Amygdala (tissue), 56 donors: ENCODE data around the gene MEIS2.

ENCODE experiments used
- DNase-seq, 56 donors: peaks; one replicate each; lab custom pipeline; 2025; lab: John Stamatoyannopoulos, UW

MEIS2 gene

DNA sequence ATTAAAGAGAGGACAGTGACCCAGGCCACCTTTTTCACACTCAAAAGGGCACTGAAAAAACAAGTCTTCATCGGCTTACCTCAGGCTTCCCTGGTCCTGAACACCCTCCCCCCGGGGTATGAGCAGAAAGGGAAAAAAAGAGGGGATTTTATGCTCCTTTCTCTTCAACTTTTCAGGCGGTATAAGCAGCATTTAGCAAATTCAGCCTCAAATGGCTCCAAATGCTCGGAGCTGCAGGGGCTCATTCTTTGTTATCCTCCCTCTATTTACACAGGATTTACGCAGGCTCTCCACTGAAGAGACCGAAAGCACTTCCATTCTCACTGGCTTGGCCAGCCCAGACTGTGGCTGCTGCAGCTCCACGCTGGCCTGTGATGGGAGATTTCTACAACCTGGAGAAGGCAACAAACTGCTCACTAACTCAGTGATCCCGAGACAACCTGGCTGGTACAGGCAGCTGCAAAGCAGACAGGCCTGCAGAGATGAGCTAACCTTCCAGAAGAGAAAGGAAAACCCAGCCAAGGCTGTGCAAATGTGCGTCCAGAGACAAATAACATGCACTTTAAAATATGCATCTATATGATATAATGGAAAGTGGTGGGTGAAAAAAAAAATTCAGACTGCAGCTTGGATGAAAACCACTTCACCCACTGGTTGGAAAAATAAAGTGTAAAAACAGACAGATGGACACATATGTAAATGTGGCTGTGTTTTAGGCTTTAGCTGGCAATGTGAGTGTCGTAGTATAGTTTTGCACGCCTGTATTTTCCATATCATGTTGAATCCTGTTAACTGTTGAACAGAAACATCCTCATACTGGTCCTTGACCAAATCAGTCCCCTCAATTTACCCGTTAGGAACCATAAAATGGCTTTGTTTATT lies 54.2 kb downstream of the MEIS2 start:
- DNase-seq, result peak in 10 of 56 donors; percentile 1 to 49 (median 16)

DNA sequence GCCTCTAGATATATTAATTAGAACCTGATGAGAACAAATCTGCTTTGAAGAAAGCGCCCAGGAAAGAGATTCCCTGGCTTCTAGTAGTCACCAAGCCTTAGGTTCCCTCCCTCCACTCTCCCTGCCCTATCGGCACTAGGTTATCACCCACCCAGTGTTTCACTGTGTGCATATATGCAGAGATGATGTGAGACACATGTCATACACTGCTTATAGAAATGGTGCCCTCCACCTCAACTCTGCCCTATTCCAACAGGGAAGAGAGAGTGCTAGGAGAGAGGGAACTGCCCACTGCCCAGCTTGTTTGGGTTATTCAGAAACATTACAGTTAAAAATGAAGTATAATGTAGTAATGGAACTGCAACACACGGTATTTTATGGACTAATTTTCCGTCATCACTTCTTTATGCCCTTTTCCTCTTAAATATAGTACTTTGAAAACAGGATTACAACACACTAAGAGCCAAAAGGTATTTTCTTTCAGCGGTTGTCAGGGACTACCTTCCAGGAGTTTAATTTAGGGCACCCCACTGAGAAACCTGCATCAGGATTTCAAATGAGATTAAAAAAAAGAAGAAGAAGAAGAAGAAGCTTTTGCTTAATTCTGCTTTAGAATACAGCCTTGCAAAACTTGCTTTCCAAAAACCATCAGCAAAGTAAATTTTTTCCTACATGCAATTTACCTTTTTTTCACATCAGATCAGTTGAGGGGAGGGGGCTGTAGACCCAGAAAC lies 55.3 kb downstream of the MEIS2 start:
- no peak for DNase-seq

DNA sequence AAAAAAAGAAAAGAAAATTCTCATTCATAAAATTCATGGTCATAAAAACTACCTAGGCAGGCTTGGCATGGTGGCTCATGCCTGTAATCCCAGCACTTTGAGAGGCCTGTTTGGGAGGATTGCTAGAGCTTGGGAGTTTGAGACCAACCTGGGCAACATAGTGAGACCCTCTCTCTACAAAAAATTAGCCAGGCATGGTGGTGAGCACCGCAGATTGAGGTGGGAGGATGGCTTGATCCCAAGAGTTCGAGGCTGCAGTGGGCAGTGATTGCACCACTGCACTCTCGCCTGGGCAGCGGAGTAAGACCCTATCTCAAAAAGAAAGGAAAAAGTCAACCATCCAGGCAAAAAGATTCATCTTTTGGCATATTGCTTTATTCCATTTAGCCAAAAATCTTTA lies 58.5 kb downstream of the MEIS2 start:
- no peak for DNase-seq

DNA sequence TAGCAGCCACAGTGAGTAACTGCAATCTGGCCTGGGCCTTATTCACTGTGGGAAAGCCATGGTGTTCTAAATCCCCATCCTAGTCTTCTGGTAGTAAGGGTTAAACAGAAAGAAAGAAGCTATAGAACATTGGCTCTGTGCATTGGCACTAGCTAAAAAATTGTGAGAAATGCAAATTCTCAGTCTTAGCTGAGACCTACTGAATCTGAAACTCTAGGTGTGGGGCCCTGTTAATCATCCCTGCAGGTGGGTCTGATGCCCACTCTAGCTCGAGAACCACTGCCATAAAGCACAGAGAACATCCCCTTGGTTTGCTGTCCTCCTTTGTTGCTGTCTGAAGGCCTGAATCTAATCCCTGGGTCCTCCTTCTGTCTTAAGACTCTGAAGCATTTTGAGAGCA lies 59.3 kb downstream of the MEIS2 start:
- no peak for DNase-seq

DNA sequence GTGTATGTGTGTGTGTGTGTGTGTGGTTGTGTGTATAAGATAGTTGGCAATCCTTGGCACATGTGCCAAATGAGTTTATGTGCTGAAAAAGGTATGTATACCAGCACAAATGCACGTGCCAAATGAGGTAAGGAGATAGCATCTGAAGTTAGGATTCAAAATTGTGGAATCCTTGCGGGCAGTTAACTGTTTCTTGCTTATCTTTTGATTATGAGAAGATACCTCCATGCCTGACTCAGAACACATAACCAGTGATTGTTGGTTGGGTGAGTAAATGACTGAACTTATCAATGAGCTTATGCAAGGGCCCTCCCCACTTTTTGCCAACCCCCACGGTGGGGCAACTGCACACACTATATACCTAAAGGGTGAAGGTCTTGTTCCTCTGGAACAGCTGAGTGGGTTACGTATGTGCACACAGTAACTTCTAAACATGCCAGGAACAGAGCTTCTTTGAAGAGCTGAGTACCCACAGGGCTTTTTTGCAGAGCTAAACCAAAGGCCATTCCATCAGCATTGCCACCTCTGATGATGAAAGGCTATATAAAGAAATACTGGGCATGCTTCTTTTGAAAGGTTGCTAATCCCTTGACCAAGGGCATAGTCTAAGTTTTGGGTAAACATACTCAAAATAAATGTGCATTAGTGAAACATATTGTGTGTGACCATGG lies 60.1 kb downstream of the MEIS2 start:
- DNase-seq, result no peak

DNA sequence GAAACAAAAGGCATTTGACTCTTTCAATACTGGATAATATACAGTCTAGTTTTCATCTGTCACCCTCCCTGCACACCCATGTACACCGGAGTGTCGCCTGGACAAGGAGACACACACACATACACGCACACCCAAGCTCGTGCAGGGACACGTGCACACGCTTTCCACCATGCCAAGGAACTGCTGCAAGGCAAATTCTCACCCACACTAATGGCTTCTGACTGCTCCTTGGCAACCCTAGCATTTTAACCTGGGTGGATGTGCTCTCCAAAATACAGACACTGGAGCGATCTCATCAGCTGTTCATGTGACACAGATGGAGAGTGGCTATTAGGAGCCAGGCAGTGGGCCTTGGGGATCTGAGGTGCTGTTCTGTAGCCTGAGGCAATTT lies 61.6 kb downstream of the MEIS2 start:
- DNase-seq, result no peak

DNA sequence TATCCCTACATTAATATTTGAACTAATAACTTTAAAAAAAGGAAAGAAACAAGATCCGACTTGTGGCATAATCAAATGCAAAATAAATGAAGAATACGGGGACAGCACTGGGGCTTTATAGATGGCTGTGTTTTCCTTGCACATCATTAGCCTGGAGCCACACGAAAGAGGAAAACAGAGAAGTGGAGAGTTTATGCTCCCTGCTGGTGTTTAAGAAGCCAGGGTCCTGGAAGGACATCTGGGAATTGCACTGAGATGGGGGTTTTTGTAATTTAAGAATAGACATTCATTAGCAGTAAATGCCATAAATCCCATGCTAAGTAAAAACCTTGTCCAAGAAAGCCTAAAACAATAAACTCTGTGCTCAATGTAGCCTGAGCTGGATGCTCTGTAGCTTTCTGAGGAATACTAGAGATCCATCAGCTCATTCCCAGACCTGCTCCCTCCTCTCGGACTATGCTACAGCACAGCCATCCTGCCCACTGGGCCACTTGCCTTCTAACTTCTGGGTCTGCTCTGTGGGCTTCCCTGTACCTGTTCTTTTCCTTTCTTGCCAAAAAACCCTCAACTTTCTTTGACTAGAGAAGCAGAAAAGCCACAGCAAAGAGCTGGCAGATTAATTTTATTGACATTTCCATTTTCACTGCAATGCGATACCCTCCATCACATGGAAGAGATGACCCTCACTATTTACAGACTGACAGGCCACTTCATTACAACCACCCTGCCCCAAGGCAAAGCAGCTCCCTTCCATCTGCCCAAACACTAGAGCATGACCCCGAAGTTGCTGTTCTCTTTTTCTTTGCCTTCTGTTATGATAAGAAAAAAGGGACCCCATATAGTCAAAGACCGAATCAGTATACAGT lies 62.3 kb downstream of the MEIS2 start:
- DNase-seq, result no peak

DNA sequence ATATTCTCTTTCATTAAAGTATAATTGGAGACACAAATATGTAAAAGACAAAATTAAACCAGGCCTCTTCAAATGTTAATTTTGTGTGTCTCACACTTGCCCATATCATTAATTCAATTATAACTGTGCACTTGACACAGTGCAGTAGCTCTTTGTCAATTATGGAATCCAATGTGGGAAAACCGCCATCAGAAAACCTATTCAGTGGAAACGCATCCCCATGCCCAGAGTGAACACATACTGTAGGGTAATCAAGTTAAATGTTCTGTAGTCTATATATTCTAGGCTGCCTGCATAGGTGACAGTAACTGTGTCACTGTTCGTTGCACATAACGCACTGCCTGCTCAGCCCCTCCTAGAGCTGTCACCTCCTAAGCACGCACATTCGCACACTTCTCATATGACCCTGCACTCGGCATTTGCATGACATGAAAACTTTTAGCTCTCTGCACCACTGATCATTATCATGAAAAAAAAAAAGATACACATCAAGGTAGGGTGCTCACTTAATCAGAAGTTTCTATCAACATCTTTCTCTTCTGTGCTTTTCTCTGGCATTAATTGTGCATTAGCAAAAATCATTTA lies 63.2 kb downstream of the MEIS2 start:
- no peak for DNase-seq

DNA sequence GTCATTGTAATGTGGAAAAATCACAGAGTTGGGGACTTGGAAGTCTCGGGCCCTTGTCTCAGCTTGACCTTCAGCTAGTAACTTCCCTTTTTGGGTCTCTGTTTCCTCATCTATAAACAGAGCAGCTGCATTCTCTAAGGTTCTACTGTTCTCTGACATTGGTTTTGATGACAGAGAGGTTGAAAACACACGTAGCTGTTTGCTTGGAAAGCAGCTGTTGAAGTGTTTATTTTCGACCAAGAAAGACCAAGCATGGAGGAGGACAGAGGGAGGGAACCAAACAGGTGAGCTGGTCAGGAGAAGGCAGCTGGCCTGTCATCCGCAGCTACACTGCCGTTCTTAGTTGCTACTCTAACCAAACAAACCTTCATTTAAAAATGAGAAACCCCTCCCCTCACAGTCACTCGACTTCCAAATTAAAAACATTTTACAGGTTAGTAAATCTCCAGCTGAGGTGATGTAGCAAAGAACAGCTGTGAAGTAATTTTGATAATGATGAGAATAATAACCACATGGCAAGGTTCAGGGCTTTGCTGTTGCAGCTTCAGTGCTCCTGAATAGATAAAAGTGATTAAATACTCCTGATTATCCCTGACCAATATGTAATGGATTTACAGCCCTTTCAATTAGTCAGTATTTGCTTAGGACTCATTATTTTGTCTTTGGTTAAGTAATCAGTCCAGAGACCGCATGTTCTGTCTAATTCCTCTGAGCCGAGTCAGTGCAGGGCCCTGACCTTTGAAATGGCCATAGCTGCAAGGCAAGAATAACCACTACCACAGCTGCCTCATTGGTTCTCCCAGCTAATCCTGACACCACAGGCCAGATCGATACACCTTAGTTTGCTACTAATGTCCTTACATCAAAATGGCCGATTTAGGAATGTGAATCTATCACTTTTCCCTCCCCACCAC lies 65.3 kb downstream of the MEIS2 start:
- no peak for DNase-seq

DNA sequence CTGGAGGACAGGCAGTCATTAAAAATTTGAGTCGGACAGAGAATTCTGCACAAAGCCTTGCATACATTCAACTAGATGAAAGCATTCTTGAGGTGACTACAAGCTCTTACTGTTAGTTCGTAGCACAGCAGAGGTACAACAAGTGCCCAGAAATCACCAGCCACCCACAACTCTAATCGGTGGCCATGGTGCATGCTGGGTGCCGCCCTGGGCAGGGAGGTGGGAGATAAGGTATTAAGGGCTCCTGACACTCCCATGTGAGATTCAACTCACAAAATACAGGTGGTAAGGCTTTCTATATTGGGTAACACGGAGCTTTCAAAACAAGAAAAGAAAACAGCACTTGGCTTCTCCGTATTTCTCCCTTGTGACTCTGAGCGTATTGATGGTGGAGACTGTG lies 66.0 kb downstream of the MEIS2 start:
- DNase-seq, result no peak

DNA sequence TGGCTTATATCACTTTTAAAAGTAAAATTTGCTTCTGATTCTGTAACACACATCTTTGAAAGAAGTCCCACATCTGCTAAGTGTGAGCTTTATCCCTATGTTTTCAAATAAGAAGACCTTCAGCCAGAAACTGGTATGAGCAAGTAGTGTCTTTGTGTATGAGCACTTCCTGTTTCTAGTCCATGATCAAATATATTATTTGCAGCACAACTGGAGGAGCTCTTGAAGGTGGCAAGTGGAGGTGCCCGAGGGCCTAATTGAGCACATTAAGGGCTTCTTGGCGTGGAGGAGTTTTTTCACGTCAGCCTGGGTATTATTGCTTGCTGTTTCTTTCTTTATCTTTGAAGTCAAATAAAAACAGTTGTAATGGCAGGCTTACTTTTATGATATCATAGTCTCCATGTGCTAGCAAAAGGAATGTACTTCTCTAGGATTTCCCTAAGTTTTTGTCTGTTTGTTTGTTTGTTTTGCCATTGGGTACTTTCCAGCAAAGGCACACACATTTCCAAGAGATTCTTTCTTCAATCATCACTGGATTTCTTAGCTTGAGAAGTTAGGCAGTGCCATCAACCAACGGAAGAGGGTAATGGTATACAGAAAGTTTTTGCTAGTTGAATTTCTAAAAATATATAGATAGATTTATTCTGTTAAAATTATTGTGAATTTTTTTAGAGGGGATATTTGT lies 68.1 kb downstream of the MEIS2 start:
- DNase-seq, result no peak

DNA sequence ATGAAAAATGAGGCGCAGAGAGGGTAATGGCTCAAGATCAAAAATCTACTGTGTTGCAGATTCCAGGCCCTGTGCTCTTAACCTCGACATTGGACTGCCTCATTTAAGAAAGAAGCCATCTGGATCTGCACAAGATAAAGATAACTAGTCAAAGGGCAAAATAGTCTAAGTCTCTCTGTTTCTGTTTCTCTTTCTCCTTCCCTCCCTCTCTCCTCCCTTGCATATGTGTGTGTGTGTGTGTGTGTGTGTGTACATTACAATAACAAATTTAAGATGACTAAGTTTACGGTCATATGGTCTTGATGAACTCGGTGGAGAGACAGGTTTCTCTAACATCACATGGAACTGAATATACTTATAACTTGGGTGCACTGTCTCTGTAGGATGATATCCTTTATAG lies 69.2 kb downstream of the MEIS2 start:
- DNase-seq, result no peak

DNA sequence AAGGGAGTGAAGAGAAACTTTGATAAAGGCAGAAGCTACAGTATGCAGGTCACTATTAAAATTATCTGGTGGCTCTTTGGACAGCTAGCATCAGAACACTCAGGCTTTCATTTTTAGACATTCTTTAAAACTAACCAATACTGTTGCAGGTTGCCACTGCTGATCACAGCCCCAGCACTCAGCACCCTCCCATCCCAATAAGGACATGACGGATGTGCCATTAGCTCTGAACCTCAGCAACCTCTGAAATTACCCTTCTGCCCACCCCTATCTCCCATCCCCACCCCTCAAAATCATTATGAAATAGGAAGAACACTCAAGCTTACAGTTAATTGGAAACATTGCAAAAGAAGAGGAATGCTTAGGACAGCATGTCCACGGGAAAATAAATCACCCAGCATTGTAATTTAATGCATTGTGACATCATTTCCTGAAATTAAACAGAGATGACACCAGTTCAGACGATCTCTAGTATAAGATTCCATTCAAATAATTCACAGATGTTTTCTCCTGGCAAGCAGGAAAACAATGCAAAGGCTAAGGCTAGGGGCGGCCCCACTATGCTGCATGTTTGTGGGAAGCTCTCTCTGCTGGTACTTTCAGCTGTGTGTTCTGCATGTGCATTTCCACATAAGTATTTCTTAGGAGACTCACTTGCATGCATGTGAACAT lies 71.6 kb downstream of the MEIS2 start:
- no peak for DNase-seq

DNA sequence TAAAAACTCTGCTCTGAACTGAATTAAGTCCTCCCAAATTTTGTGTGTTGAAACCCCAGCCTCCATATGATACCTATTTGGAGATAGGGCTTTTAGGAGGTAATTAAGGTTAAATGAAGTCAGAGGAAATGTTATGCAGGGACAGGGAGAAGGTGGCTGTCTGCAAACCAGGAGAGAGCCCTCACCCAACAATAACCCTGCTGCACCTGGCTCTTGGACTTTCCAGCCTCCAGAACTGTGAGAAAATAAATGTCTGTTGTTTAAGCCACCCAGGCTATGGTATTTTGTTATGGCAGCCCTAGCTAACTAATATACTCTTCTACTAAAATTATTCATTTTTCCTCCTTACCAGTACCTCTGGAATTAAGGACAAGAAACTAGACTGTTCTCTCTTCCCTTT lies 79.5 kb downstream of the MEIS2 start:
- no peak for DNase-seq

DNA sequence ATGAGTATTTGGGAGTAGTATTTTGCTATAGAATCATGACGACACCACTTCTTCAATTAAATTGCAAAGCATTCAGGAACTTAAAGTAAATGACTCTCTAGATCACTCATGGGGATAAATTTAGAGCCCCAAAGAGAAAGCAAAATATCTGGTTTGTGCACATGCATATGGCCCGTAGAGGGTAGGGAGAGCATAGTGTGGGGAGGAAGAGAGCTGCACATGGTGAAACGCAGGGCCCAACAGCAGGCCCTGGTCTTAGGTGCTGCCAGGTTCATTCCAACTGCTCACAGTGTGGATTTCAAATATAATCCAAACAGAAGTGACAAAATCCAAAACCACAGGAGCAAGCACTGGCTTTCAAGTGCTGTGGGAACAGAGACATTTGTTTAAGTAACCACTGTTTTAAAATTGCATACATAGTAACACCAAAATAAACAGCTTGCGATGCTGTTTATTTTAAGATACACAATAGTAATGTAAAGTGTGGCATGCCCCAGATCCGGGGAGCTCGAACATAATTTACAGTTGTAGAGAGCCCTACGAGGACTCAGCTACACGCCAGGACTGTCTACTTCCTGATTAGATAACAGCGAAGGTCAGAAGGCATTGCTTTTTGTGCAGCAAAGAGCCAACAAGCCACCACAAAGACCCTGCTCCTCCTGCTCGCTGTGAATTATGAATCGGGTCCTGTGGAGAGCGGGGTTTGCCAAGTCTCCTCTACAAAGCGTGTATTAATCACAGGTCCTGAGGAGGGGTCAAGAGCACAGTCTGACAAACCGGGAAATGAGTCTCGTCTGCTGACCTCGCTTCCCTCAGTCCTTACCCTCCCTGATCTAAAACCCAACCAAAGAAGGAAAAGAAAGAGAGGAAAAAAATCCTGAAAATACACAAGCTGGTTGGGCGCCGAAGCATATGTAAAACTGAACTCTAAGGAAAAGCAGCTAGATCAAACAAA lies 80.6 kb downstream of the MEIS2 start:
- DNase-seq, result no peak

DNA sequence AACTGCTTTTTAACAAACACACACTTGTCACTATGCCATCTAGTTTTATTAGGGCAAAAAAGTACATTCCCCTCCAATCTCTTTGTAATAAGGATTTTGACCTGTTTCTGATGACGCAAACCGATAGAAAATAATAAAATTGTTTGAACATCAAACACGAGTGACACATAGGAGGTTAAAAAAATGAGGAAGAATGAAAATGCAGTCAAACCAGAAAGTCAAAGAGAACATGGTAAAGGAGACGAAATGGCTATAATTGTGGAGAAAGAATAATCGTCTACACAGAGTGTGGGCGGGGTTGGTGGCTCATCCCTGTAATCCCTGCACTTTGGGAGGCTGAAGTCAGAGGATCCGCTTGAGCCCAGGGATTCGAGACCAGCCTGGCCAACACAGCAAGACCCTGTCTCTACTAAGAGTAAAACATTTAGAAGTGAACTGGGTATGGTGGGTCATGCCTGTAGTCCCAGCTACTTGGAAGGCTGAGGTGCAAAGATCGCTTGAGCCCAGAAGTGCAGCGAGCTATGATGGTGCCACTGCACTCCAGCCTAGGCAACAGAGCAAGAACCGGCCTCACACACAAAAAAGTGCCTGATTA lies 83.2 kb downstream of the MEIS2 start:
- DNase-seq, result no peak
